ENCODE measurements around the gene SECISBP2.

SECISBP2 gene

DNA sequence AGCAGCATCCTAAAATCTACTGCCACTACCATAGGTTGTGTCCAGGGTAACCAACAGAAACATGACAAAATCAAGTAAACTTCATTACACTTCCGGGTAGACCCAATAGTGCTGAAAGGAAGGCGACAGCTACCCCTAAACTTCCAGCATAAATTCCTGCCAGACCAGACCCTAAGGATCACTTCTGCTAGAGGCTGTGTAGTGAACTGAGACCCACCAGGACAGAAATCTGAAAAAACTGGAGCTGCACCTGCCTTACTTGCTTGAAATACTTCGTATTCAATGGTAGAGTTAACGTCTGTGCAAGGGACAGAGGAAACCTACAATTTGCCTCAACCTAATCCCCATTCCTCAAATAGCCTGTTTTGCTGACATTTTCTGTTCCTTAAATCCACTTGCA lies 1.0 kb upstream of the SECISBP2 start:
- in situ Hi-C loops (cut with HindIII; ENCODE audit: low sequenced_read_pairs) = no loop called here
- no peak for DNase-seq (ENCODE audit: low read depth, low spot score)
- TF ChIP-seq, protein P1, sequence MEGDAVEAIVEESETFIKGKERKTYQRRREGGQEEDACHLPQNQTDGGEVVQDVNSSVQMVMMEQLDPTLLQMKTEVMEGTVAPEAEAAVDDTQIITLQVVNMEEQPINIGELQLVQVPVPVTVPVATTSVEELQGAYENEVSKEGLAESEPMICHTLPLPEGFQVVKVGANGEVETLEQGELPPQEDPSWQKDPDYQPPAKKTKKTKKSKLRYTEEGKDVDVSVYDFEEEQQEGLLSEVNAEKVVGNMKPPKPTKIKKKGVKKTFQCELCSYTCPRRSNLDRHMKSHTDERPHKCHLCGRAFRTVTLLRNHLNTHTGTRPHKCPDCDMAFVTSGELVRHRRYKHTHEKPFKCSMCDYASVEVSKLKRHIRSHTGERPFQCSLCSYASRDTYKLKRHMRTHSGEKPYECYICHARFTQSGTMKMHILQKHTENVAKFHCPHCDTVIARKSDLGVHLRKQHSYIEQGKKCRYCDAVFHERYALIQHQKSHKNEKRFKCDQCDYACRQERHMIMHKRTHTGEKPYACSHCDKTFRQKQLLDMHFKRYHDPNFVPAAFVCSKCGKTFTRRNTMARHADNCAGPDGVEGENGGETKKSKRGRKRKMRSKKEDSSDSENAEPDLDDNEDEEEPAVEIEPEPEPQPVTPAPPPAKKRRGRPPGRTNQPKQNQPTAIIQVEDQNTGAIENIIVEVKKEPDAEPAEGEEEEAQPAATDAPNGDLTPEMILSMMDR (IDR thresholded peaks at IDR 0.05; ENCODE audit: low read depth, low read length) = no peak
- no peak overlapping the region for H3K4me3 ChIP-seq (ENCODE audit: low read depth, low read length)

DNA sequence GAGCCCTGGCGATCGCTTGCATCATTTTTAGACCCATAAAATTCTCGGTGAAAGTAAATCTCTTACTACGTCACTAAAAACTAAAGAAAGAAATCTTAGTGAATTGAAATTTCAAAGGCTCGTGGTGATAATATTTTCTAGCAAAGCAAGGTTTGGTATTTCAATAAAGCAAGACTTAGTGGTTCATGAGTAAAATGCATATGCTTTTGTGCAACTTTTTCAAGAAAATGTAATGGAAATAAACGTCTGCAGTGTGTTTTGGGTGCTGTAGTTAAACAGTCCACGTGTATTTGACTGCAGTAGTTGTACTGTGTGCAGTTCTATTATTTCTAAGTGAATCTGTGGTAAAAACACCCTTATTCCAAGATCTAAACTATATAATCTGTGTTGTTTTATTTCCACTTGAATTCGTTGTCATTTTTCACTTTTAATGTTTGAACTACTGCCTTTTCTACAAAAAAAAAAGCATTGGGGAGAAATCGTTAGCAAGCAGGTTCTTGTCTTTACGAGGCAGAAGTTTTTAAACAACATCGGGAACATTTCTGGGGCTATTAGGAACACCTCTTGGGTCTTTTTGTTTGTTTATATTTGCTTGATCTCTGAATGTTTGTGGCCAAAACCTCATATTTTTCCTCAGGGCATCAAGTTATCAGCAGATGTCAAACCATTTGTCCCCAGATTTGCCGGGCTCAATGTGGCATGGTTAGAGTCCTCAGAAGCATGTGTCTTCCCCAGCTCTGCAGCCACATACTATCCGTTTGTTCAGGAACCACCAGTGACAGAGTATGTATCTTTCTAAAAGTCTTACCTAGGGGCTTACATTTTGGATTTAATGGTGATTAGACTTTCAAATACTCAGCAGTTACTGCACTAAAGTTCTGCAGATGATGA lies 960 bp downstream of the SECISBP2 start:
- TF ChIP-seq, protein P1 (IDR thresholded peaks at IDR 0.05; ENCODE audit: low read depth, low read length) = no peak

DNA sequence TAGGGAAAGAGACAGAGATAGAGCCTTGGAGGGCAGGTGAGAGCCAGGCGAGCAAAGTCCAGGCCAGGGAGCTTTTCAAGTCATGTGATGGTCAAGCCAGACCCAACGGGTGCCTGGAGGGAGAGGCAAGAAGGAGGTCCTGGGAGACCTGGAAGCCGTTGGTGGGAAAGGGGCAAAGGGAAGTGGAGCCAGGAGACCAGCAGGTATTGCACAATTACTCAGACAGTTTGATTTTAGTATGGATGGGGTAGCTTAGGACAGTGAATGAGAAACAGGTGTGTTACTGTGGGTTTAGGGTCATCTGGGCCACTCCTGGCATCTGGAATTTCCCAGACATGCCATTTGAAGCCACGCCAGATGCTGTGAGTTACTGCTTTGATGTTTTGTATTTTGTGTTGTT lies 5.1 kb downstream of the SECISBP2 start:
- DNase-seq (ENCODE audit: low read depth, low spot score) = no peak
- no peak overlapping the region for H3K4me3 ChIP-seq (ENCODE audit: low read depth, low read length)
- in situ Hi-C loops (cut with HindIII; ENCODE audit: low sequenced_read_pairs) = no loop called here
- TF ChIP-seq, protein P1 (IDR thresholded peaks at IDR 0.05; ENCODE audit: low read depth, low read length) = no peak

More for the DNA sequence above, 960 bp downstream of the SECISBP2 start:
- in situ Hi-C loops (cut with HindIII; ENCODE audit: low sequenced_read_pairs) = no loop called here
- DNase-seq (ENCODE audit: low read depth, low spot score) = no peak
- peak overlapping the region; percentile 62 for H3K4me3 ChIP-seq (ENCODE audit: low read depth, low read length)

GRCh38 chr9:89325733-89326132 lies 7.4 kb downstream of the SECISBP2 start:
- TF ChIP-seq, protein P1 (IDR thresholded peaks at IDR 0.05; ENCODE audit: low read depth, low read length) = no peak

DNA sequence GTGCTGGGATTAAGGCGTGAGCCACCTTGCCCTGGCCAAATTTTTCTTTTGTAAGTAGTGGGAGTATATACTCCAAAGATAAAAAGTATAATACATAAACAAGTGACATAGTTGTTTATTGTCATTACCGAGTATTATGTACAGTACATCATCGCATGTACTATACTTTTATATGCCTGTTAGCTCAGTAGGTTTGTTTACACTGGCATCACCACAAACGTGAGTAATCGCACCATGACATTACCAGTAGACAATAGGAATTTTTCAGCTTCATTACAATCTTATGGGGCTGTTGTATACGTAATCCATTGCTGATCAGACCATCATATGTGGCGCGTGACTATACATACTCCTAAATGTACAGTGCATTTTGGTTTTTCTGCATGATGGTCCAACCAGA lies 9.8 kb downstream of the SECISBP2 start:
- H3K4me3 ChIP-seq (ENCODE audit: low read depth, low read length) = no peak overlapping the region
- DNase-seq (ENCODE audit: low read depth, low spot score) = peak; percentile 25
- in situ Hi-C loops (cut with HindIII; ENCODE audit: low sequenced_read_pairs) = no loop called here
- TF ChIP-seq, protein P1 (IDR thresholded peaks at IDR 0.05; ENCODE audit: low read depth, low read length) = no peak

More at GRCh38 chr9:89325733-89326132, 7.4 kb downstream of the SECISBP2 start:
- no peak overlapping the region for H3K4me3 ChIP-seq (ENCODE audit: low read depth, low read length)
- DNase-seq (ENCODE audit: low read depth, low spot score) = no peak
- in situ Hi-C loops (cut with HindIII; ENCODE audit: low sequenced_read_pairs) = no loop called here

GRCh38 chr9:89329917-89330316 lies 11.6 kb downstream of the SECISBP2 start:
- no peak overlapping the region for H3K4me3 ChIP-seq (ENCODE audit: low read depth, low read length)
- DNase-seq (ENCODE audit: low read depth, low spot score) = no peak
- in situ Hi-C loops (cut with HindIII; ENCODE audit: low sequenced_read_pairs) = no loop called here
- TF ChIP-seq, protein P1 (IDR thresholded peaks at IDR 0.05; ENCODE audit: low read depth, low read length) = no peak
